HG03469 (cell line): Measurements from ENCODE around the gene BRSK1.
"Not testable (repeated sequence)": the region's sequence is repeated elsewhere in the genome, so short reads cannot be mapped to it uniquely, and the experiment has no call there.

Experiments
- ATAC-seq: cut with Tn5 transposase; IDR thresholded peaks from one replicate; pipeline ENCODE4 v1.9.1; 2021; ENCODE audit warnings: mild to moderate bottlenecking, moderate library complexity, moderate number of reproducible peaks; ENCODE audit not compliant: unreplicated experiment

Gene BRSK1

GRCh38 chr19:55325172-55325571 is 41.4 kb downstream of the BRSK1 start, which contains the start of gene TMEM150B:
Gene TMEM150B, minus strand, starts transcription at chr19:55325341. Its CDS starts 4,305 bp downstream, at chr19:55321036.
- ATAC-seq: no peak

DNA sequence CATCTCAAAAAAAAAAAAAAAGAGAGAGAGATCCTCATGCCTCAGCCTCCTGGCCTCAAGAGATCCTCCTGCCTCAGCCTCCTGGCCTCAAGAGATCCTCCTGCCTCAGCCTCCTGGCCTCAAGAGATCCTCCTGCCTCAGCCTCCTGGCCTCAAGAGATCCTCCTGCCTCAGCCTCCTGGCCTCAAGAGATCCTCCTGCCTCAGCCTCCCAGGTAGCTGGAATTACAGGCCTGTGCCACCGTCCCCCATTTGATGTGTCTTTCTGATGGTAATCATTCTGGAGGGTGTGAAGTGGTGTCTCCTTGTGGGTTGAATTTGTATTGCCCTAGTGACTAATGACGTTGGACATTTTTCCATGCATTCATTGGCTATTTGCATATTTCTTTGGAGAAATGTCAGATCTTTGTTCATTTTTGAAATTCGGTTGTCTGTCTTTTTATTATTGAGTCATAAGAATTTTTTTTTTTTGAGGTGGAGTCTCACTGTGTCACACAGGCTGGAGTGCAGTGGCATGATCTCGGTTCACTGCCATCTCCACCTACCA is 45.0 kb downstream of the BRSK1 start:
- not testable (repeated sequence) for ATAC-seq

- not testable (repeated sequence) for ATAC-seq
Observed at GRCh38 chr19:55329791-55330190, 46.0 kb downstream of the BRSK1 start.

DNA sequence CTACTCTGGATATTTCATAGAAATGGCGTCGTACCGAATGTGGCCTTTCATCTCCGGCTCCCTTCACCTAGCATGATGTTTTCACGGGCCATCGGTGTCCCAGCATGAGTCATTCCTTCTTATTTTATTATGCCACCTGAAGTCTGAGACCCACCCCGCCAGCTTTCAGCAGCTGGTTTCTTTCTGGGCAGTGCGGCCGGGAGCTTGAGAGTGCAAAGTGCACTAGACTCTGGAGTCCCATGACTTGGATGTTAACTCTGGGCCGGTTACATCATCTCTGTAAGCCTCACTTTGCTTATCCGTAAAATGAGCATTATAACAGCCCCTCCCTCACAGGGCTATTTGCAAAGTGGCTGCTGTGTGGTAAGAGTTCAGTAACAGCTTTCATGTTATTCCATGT is 50.1 kb downstream of the BRSK1 start:
- no peak for ATAC-seq

DNA sequence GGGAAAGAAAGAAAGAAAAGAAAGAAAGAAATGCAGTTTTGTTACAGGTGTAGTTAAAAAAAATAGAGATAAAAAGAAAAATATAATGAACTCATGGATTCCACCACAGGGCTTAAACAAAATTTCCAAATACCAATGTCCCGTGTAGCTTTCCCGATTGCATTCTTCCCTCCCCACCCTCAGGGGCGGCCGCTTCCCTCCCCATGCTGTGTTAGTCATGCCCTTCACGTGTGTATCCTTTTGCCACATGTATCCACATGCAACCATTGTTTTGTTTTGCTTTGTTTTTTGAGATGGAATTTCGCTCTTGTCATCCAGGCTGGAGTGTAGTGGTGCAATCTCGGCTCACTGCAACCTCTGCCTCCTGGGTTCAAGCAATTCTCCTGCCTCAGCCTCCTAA is 52.3 kb downstream of the BRSK1 start:
- ATAC-seq: no peak

- ATAC-seq: peak; percentile 78
Observed at GRCh38 chr19:55339105-55339888, 55.5 kb downstream of the BRSK1 start, which contains the start of gene KMT5C. Gene KMT5C, plus strand, starts transcription at chr19:55339876. Its CDS starts 2,061 bp downstream, at chr19:55341937.

DNA sequence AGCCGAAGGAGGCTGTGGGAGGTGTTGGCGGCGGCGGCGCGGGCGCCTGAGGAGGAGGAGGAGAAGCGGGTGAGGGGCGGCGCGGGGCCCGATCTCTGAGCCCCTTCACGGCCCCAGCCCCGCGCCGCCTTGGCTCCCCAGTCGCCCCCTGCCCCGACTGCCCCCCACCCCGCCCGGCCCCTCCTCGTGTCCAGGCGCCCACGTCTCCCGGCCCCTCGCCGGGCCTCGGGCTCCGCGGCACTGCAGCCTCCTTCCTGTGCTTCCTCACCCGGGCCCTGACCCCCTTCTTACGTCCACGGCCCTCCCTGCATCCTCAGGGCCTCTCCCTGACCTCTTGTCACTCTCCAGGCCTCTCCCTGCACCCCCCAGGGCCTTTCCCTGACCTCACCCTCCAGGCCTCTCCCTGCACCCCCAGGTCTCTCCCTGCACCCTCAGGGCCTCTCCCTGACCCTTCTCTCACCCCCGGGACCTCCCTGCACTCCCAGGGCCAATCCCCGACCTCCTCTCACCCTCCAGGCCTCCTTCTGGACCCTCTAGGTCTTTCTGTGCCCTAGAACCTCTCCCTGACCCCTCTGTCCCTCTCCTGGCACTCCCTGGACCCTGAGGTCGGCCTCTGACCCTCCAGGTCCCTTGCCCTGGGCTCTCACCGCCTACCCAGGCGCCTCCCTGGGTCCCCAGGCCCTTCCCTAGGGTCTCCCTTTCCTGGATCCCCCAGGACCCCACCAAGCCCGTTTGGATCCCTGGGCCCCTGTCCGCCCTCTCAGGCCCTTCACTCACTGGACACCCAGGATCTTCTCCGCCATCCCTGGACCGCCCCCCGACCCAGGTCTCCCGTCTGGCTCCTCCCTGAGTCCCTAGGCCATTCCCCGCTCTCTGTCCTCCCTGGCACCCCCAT is 56.3 kb downstream of the BRSK1 start:
- no peak for ATAC-seq

DNA sequence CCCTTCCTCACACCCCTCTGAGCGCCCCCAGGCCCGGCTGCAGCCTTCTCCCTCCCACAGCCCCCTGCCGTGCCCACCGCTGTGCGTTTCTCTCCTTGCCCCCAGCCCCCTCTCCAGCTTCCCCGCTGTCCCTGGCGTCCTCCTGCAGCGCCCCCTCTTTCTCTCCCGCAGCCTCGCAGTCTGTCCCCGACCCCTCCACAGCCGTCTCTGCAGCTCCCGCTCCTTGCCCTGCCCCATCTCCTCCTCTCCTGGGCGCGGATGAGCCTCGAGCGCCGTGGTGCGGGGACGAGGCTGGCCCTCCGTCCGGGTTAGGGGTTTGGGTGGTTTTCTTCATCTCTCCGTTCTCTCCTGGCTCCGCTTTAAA is 57.0 kb downstream of the BRSK1 start:
- ATAC-seq: no peak

GRCh38 chr19:55341171-55341588 is 57.4 kb downstream of the BRSK1 start:
- ATAC-seq: no peak

GRCh38 chr19:55341595-55342531 is 58.1 kb downstream of the BRSK1 start:
- no peak for ATAC-seq

GRCh38 chr19:55344444-55344843 is 60.6 kb downstream of the BRSK1 start:
- ATAC-seq: no peak

DNA sequence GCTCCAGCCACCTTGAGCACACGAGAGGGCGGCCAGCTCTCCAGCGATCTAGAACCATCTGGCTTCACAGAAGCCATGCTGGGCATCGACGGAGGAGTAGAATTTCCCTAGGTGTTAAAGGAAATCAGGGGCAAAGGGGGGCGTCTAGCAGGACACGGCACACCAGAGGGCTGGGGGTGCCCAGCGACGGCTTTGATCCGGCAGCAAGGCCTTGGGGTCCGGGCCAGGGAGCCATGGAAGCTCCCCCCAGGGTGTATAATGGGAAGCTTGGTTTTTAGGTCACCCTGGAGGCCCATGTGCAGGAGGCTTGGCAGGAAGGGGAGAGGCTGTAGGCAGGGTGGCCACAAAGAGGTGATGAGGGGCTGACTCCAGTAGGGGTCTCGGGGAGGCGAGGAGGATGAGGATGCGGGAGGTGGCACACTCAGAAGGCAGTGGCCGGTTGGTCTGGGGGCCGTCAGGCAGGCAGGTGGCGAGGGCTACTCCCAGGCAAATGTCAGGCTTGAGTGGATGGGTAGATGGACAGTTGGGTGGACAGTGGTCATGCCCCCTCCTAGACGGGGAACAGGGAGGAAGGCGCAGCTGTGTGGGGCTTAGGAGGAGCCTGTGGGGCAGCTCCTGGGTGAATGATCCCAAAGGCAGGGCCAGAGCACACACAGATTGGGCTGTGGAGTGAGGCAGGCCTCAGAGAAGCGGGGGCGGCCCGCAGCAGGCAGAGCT is 61.5 kb downstream of the BRSK1 start:
- ATAC-seq: no peak

DNA sequence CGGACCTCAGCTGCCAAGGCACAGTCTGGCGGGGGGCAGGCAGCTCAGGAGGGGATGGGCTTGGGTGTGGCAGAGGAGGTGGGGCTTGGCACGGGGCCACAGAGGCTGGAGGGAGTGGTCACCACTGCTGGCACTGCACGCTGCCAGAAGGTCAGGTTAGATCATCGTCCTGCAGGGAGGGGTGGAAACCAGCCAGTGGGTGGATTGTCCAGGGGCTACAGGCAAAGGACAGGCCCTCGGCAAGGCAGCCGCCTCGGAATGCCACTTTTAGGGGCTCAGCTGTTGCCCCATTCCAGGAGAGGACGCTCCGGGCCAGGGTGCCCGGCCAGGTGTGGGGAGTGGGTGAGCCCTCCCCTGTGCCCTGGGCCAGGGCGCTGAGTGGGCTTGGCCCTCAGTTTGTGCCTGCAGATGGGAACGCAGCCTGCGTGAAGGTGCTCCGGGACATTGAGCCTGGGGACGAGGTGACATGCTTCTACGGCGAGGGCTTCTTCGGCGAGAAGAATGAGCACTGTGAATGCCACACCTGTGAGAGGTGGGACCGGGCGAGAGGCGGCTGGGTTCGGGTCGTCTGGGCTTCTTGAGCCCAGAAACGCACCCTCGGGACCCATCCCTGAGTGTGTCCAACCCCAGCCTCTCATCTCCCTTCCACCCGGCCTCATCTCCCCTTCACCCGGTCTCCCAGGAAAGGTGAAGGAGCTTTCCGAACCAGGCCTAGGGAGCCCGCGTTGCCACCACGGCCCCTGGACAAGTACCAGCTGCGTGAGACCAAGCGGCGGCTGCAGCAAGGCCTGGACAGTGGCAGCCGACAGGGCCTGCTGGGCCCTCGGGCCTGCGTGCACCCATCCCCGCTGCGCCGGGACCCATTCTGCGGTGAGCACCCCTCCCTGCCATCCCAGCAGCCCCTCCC is 62.3 kb downstream of the BRSK1 start:
- no peak for ATAC-seq

DNA sequence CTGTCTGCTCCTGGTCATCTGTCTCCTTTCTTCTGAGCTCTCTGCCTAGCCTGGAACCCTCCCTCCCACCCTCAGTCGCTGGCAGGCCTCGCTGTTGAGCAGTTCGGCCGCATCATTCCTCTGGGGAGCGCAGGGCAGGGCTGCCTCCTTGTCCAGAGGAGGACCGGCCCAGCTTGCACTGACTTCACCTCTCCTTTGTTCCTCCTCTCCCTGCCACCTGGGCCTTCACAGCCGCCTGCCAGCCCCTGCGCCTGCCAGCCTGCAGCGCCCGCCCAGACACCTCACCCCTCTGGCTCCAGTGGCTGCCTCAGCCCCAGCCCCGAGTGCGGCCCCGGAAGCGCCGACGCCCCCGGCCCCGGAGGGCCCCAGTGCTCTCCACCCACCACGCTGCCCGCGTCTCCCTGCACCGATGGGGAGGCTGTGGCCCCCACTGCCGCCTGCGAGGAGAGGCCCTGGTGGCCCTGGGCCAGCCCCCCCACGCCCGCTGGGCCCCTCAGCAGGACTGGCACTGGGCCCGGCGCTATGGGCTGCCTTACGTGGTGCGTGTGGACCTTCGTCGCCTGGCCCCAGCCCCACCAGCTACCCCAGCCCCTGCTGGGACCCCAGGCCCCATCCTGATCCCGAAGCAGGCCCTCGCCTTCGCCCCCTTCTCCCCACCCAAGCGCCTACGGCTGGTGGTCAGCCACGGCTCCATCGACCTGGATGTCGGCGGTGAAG is 63.1 kb downstream of the BRSK1 start:
- no peak for ATAC-seq

DNA sequence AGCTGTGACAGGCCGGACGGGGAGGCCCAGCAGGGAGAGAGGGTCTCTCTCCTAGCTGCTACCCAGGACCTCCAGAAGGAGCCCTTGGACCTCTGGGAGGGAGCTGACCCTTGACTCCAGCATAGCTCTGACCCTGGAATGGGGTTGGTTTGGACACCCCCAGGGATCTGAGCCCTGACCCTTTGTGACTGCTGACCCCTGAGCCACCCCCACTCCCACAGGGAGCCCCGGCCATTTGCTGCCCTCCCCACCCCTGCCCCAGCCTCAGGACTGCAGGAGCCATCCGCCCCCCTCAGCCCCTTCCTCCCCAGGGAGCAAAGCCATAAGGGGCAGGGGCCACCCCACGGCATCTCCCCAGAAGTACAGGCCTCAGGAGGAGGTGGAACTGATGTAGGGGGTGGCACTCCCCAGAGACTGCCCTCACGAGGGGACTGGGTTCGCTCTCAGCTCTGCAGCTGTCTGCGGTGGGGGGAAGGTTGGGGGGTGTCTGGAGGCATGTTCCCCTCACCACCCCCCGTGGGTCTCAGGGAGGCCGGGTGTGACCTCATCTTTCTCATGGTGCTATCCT is 63.7 kb downstream of the BRSK1 start:
- no peak for ATAC-seq

DNA sequence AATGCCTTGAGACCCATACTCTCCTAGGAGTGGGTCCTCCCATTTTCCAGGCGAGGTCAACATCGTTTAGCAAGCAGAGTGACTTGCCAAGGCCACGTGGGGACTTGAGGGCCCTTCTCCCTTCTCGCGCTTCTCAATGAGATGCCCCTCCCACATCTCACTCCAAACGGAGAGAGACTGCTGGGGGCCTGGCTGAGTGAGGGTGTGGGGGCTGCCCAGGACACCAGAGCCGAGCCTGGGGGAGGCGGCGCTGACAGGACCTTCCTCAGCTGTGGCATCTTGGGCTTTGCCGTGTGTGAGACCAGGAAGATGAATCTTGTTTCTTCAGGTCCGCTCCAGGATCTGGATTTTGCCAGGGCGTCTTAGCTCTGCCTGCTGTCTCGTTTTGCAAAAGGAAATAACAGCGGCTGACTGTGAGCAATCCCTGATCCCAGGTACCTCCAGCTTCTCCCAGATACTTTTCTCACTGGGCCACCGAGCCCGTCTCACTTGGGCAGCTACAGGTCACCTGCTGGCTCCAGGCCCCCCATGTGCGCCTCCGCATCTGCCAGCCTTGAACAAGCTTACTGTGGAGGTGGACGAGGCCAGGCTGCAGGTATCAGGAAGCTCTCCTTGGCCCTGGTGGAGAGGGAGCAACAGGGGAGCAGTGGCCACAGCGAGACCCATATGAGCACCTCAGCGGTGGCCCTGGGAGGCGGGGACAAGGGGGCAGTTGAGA is 64.7 kb downstream of the BRSK1 start:
- ATAC-seq: no peak
